HepG2 (cell line): ENCODE measurements around the gene AGT. TPM values are rescaled to one million over a fixed set of nuclear protein-coding genes. Genes with fewer than 3 reads are reported as not detected.

Source experiments
- ARHGAP35 ChIP-seq: sonication (generic); formaldehyde crosslinking; IDR thresholded peaks from 2 replicates; pipeline ENCODE4 v1.9.0; 2022; ENCODE audit warnings: mild to moderate bottlenecking, inconsistent platforms, moderate library complexity, missing genetic modification reagents, borderline replicate concordance
- BRCA1 ChIP-seq: sonication (generic); formaldehyde crosslinking; IDR thresholded peaks from 2 replicates; pipeline ENCODE4 v1.4.0; 2020; ENCODE audit warnings: missing genetic modification reagents
- CHCHD3 ChIP-seq: sonication (generic); formaldehyde crosslinking; IDR thresholded peaks from 2 replicates; pipeline ENCODE4 v1.8.0; 2022; ENCODE audit warnings: mild to moderate bottlenecking, missing genetic modification reagents, moderate library complexity
- GTF2F1 ChIP-seq: fragments of 150-350 bp; IDR thresholded peaks from 2 replicates; pipeline ENCODE4 v1.6.1; 2014; ENCODE audit warnings: low read length
- HMGXB3 ChIP-seq: sonication (generic); formaldehyde crosslinking; IDR thresholded peaks from 2 replicates; pipeline ENCODE4 v1.4.0; 2020; ENCODE audit warnings: missing genetic modification reagents, borderline replicate concordance
- IRF9 ChIP-seq: sonication (generic); formaldehyde crosslinking; IDR thresholded peaks from 2 replicates; pipeline ENCODE4 v1.8.0; 2022; ENCODE audit warnings: missing genetic modification reagents, mild to moderate bottlenecking, borderline replicate concordance
- KIAA2018 ChIP-seq: sonication (generic); formaldehyde crosslinking; IDR thresholded peaks from 2 replicates; pipeline ENCODE4 v1.5.0; 2020; ENCODE audit warnings: mild to moderate bottlenecking, missing genetic modification reagents, borderline replicate concordance
- NONO ChIP-seq, 2 experiments: fragments of 450-650 bp in 1 of 2; sonication (generic) in 1 of 2; formaldehyde crosslinking in 1 of 2; IDR thresholded peaks in 1 of 2; conservative IDR thresholded peaks in 1 of 2; 2 replicates each; pipeline versions ENCODE4 v1.6.1 to v1.8.0; 2017 to 2022; ENCODE audit warnings: mild to moderate bottlenecking in 1 of 2, missing genetic modification reagents in 1 of 2, moderate library complexity in 1 of 2
- PHB2 ChIP-seq: fragments of 450-650 bp; IDR thresholded peaks from 2 replicates; pipeline ENCODE4 v1.6.1; 2018; ENCODE audit not compliant: partially characterized antibody
- ZNF383 ChIP-seq: sonication (generic); formaldehyde crosslinking; IDR thresholded peaks from 2 replicates; pipeline ENCODE4 v1.4.0; 2020; ENCODE audit warnings: missing genetic modification reagents, mild to moderate bottlenecking, borderline replicate concordance
- polyA plus RNA-seq, 8 experiments: library from polyadenylated mRNA; depleted of rRNA in 3 of 8; stranded (reverse) in 7 of 8; unstranded in 1 of 8; fragments of >200 nt; fragmentation: Illumina TruSeq in 4 of 8; extraction: Trizol in 4 of 8; gene quantifications; 2 replicates each; pipeline versions ENCODE4 v1.2.1 to v1.2.3, GENCODE V29; 2011 to 2016; ENCODE audit warnings: low read depth in 4 of 8, missing spikeins in 1 of 8, mixed read lengths in 1 of 8; ENCODE audit not compliant: insufficient read depth in 1 of 8
- total RNA-seq, 5 experiments: library from RNA; depleted of rRNA; stranded (reverse); fragments of >200 nt; fragmentation: Illumina TruSeq; extraction: Trizol; gene quantifications; 2 replicates each; pipeline ENCODE4 v1.2.3, GENCODE V29; 2016; ENCODE audit warnings: low read depth in 1 of 5
- TF ChIP-seq, protein P1 (sequence below): sonication (generic); formaldehyde crosslinking; IDR thresholded peaks from 2 replicates; pipeline ENCODE4 v1.8.0; 2022; ENCODE audit warnings: missing genetic modification reagents, low read depth, mild to moderate bottlenecking, borderline replicate concordance

The AGT gene
- total and polyA plus RNA-seq, 2 of the 13 experiments (the other 11 are each of a cell fraction or from before 2014, with no cell fraction given): 892 to 2,071 TPM

DNA sequence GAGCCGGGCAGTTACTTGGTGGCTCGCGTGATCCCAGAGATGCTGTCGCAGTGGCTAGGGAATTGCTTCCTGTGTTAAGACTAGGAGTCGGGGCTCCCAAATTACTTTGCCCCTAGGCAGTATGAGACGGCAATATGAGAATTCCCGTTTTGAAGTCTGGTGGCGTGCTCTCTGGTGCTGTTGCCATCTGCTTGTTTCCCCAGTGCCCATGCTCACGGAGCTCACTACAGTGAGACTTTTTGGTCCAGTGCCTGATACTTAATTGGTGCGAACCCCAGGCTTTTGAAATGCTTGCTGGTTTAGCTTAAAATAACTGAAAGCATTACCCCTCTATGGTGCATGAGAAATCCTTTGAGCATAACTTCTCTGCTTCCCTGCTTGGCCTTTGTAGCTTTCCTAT is 22.3 kb downstream of the AGT start (continued):
- no peak for TF ChIP-seq KIAA2018 (CRISPR knock-in tag)
- TF ChIP-seq, protein P1, sequence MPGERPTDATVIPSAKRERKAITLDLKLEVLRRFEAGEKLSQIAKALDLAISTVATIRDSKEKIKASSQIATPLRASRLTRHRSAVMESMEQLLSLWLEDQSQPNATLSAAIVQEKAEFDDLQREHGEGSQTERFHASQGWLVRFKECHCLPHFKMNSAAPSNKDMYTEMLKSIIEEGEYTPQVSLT (CRISPR knock-in tag): no peak
- no peak for TF ChIP-seq NONO (IDR thresholded peaks at IDR 0.05)
- no peak for TF ChIP-seq NONO (CRISPR knock-in tag; conservative IDR thresholded peaks at IDR 0.05)
- no peak for TF ChIP-seq ZNF383 (CRISPR knock-in tag)
- no peak for TF ChIP-seq HMGXB3 (CRISPR knock-in tag)
- TF ChIP-seq CHCHD3 (CRISPR knock-in tag): no peak
- TF ChIP-seq ARHGAP35 (CRISPR knock-in tag): no peak
- TF ChIP-seq IRF9 (CRISPR knock-in tag): no peak
- no peak for TF ChIP-seq GTF2F1
- TF ChIP-seq BRCA1 (CRISPR knock-in tag): no peak
- no peak for TF ChIP-seq PHB2
